PC-3 (cell line): Measurements from ENCODE around the gene PCBP3. TPM values are rescaled to one million over a fixed set of nuclear protein-coding genes. Genes with fewer than 3 reads are reported as not detected.

Experiments used
- ATAC-seq: fragments of 200-7000 bp; cut with Tn5 transposase; 2 replicates; pipeline ENCODE4 v1.9.1; 2020; ENCODE audit warnings: mild to moderate bottlenecking, moderate library complexity
- BruUV-seq: library from RNA; stranded (reverse); fragments of 400-500 nt; replicated peaks from 2 replicates; lab custom pipeline; 2021; lab: Mats Ljungman, UMichigan
- CTCF ChIA-PET: fragments of 300-600 bp; sonication (Branson Sonifier 250); formaldehyde crosslinking; loops from one replicate; lab custom pipeline; 2022; ENCODE audit warnings: antibody characterized with exemption; lab: Charles Lee
- POLR2A ChIA-PET: fragments of 300-600 bp; sonication (Branson Sonifier 250); formaldehyde crosslinking; loops from one replicate; lab custom pipeline; 2022; ENCODE audit warnings: antibody characterized with exemption; ENCODE audit not compliant: unreplicated experiment; lab: Charles Lee
- DNase-seq: peaks from one replicate; pipeline ENCODE4 v3.0.0-alpha.2; 2015
- H2AFZ ChIP-seq: fragments of 300-600 bp; sonication (generic); 2 replicates; pipeline ENCODE4 v1.6.0; 2016; ENCODE audit warnings: antibody characterized with exemption, low read length
- H3F3A ChIP-seq: fragments of 300-600 bp; sonication (generic); one replicate; pipeline ENCODE4 v1.6.0; 2017; ENCODE audit warnings: antibody characterized with exemption, low read length, control low read depth, mild to moderate bottlenecking; ENCODE audit not compliant: unreplicated experiment
- H3K27ac ChIP-seq: fragments of 300-600 bp; sonication (generic); 2 replicates; pipeline ENCODE4 v1.5.1; 2016; ENCODE audit warnings: mild to moderate bottlenecking, low read length
- H3K27me3 ChIP-seq: fragments of 300-600 bp; sonication (generic); 2 replicates; pipeline ENCODE4 v1.6.1; 2016; ENCODE audit warnings: low read length, mixed read lengths
- H3K36me3 ChIP-seq: fragments of 300-600 bp; sonication (generic); 2 replicates; pipeline ENCODE4 v1.6.1; 2016; ENCODE audit warnings: low read depth, mixed run types, low read length, mixed read lengths
- H3K4me1 ChIP-seq: fragments of 300-600 bp; sonication (generic); 2 replicates; pipeline ENCODE4 v1.5.1; 2016; ENCODE audit warnings: low read length; ENCODE audit not compliant: insufficient read depth
- H3K4me2 ChIP-seq: fragments of 300-600 bp; sonication (generic); 2 replicates; pipeline ENCODE4 v1.6.0; 2016; ENCODE audit warnings: low read length
- H3K4me3 ChIP-seq: fragments of 300-600 bp; sonication (generic); 2 replicates; pipeline ENCODE4 v1.5.1; 2016; ENCODE audit warnings: mild to moderate bottlenecking, low read length, mixed read lengths
- H3K79me2 ChIP-seq: fragments of 300-600 bp; sonication (generic); 2 replicates; pipeline ENCODE4 v1.6.1; 2017; ENCODE audit warnings: low read length, mixed read lengths
- H3K9ac ChIP-seq: fragments of 300-600 bp; sonication (generic); 2 replicates; pipeline ENCODE4 v1.6.0; 2016; ENCODE audit warnings: mild to moderate bottlenecking, low read length
- H3K9me2 ChIP-seq: fragments of 300-600 bp; sonication (generic); replicated peaks from 2 replicates; pipeline ENCODE4 v1.6.1; 2016; ENCODE audit warnings: mixed run types, low read length, mixed read lengths
- H3K9me3 ChIP-seq: fragments of 300-600 bp; sonication (generic); 2 replicates; pipeline ENCODE4 v1.6.1; 2016; ENCODE audit warnings: low read length, mixed read lengths
- H4K20me1 ChIP-seq: fragments of 300-600 bp; sonication (generic); 2 replicates; pipeline ENCODE4 v1.6.1; 2016; ENCODE audit warnings: low read length, mixed read lengths
- EZH2 ChIP-seq: fragments of 300-600 bp; sonication (generic); IDR thresholded peaks from one replicate; pipeline ENCODE4 v1.6.1; 2017; ENCODE audit warnings: antibody characterized with exemption, mild to moderate bottlenecking, low read length; ENCODE audit not compliant: unreplicated experiment
- EZH2phosphoT487 ChIP-seq: fragments of 300-600 bp; sonication (generic); IDR thresholded peaks from 2 replicates; pipeline ENCODE4 v1.6.1; 2018; ENCODE audit warnings: mild to moderate bottlenecking, antibody characterized with exemption, low read length, borderline replicate concordance
- intact Hi-C: fragments of 100-400 bp; cut with micrococcal nuclease; formaldehyde crosslinking; loops from 2 replicates; pipeline ENCODE4 v1.9.0; 2023
- total RNA-seq: library from RNA; depleted of rRNA; stranded (reverse); fragments of >200 nt; gene quantifications from 2 replicates; pipeline ENCODE4 v1.2.3, GENCODE V29; 2014
- TF ChIP-seq, protein P1 (sequence below): fragments of 300-600 bp; sonication (generic); conservative IDR thresholded peaks from 2 replicates; pipeline ENCODE4 v1.5.1; 2017; ENCODE audit warnings: antibody characterized with exemption, low read depth, mild to moderate bottlenecking, low read length

PCBP3 gene
- total RNA-seq, 1 experiment from 2014 or later: 2.4 TPM

DNA sequence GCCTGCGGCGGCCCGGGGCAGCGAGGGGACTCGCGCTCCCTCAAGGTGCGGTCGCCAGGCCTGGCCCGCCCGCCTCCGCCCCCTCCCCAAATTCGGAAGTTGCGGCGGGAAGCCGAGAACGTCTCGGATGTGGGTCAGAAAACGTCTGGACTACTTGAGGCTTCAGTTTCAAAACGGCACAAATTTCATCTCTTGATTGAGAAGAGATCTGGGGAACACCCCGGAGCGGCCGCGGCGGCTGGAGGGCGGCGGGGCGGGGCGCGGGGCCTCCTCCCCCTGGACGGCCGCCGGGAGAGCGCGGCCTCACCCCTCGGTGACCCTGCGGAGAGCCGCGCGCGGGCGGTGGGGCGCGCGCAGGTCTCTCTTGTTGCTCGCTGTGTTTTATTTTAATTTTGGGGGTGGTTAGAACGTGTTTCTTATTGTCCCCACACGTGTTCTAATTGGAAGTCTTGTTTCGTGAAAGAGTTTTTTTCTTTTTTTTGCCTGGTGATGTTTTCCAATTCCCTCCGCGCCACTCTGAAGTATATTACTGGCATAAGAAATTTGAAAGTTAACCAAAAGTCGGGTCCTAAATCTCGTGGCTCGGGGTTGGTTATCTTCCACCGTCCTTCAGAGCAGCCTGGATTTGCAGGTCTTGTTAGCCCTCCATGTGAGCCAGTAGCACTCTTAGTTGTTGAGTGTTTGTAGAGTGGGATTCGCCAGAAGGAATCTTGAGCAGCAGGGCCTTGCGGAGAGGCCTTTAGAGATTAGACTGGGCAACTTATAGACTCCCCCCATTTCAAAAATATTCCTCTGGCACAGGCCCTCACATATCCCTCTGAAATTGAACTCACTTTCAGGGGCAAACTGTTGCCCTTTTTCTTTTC lies 749 bp downstream of the PCBP3 start:
- TSS peak; percentile 61 for BruUV-seq
- Histone ChIP-seq H3K4me1 (peaks cover 4% of the 10 kb centered on the region), H2AFZ (no peak overlapping the region; the same call in 1 of the 2 replicates), H3K9me3 (no peaks in the 10 kb centered on the region), H3K27me3 (no peaks in the 10 kb centered on the region), H4K20me1 (peaks cover 16% of the 10 kb centered on the region), H3K9me2 (no peaks in the 10 kb centered on the region), H3K9ac (peak overlapping the region; percentile 38; the same call in 1 of the 2 replicates), H3K4me3 (peak overlapping the region; percentile 66), H3K79me2 (no peaks in the 10 kb centered on the region), H3K4me2 (peak overlapping the region; percentile 82), H3K36me3 (no peaks in the 10 kb centered on the region), H3K27ac (no peak overlapping the region), H3F3A (no peaks in the 10 kb centered on the region)
- ChIA-PET CTCF (no interaction called here), POLR2A (interaction anchor here (0.8 kb wide), 1 partner anchor 36 kb away, joined by 4 read pairs; no protein-coding TSS in a partner anchor)
- ATAC-seq: 0 out of 2 replicates have a peak, but pooled peaks have one; percentile 6
- intact Hi-C loops: loop anchor here (5.0 kb wide), 1 partner anchor 103 kb away; no protein-coding TSS in a partner anchor
- DNase-seq: peak; percentile 15
- TF ChIP-seq EZH2phosphoT487 (no peak), EZH2 (no peak)
- TF ChIP-seq, protein P1, sequence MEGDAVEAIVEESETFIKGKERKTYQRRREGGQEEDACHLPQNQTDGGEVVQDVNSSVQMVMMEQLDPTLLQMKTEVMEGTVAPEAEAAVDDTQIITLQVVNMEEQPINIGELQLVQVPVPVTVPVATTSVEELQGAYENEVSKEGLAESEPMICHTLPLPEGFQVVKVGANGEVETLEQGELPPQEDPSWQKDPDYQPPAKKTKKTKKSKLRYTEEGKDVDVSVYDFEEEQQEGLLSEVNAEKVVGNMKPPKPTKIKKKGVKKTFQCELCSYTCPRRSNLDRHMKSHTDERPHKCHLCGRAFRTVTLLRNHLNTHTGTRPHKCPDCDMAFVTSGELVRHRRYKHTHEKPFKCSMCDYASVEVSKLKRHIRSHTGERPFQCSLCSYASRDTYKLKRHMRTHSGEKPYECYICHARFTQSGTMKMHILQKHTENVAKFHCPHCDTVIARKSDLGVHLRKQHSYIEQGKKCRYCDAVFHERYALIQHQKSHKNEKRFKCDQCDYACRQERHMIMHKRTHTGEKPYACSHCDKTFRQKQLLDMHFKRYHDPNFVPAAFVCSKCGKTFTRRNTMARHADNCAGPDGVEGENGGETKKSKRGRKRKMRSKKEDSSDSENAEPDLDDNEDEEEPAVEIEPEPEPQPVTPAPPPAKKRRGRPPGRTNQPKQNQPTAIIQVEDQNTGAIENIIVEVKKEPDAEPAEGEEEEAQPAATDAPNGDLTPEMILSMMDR: no peak

DNA sequence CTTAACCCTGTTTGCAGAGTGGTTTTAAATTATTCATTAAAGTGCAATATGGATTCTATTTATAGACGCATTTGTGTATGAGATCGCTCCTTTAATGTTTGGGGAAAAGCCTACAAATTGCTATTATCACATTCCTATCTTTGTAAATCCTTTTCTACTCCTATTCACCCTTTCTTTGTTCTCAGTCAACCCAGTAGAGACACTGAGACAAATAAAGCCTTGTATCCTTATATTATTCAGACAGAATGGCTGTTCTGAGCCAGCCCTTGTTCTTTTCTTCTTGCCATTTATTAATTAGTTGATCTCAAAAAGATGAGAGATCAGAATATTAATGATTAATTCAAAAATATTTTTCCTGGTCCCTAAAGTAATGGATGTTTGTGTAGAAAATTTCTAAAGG lies 8.4 kb downstream of the PCBP3 start:
- Histone ChIP-seq H3K4me1 (no peaks in the 10 kb centered on the region; the same call in 1 of the 2 replicates), H2AFZ (no peak overlapping the region), H3K36me3 (no peaks in the 10 kb centered on the region), H3K79me2 (no peaks in the 10 kb centered on the region), H3K27me3 (no peaks in the 10 kb centered on the region), H3K9ac (no peak overlapping the region), H3K4me2 (no peak overlapping the region), H3K9me2 (no peaks in the 10 kb centered on the region), H3K4me3 (no peak overlapping the region), H3K27ac (no peak overlapping the region), H3F3A (no peaks in the 10 kb centered on the region), H3K9me3 (no peaks in the 10 kb centered on the region), H4K20me1 (no peaks in the 10 kb centered on the region)
- DNase-seq: no peak
- intact Hi-C loops: loop anchor here (5.0 kb wide), 1 partner anchor 45 kb away; no protein-coding TSS in a partner anchor
- BruUV-seq: no TSS peak
- POLR2A ChIA-PET: interaction anchor here (0.6 kb wide), 1 partner anchor 210 kb away, joined by 3 read pairs; no protein-coding TSS in a partner anchor
- CTCF ChIA-PET: no interaction called here
- TF ChIP-seq EZH2phosphoT487 (no peak), EZH2 (no peak)
- TF ChIP-seq, protein P1: no peak
- no peak for ATAC-seq
